Left renal cortex interstitium (tissue), 4 donors: Measurements from ENCODE around the gene PCF11. TPM values are rescaled to one million over a fixed set of nuclear protein-coding genes. Genes with fewer than 3 reads are reported as not detected.

Experiments
- DNase-seq, 4 donors: peaks; one replicate each; pipeline ENCODE4 v3.0.0-alpha.2; 2013; ENCODE audit warnings: low read depth in 4 of 4, low spot score in 2 of 4, missing footprints in 1 of 4
- polyA plus RNA-seq, 4 donors: library from polyadenylated mRNA; unstranded; fragments of 120-200 nt; gene quantifications; one replicate each; pipeline ENCODE4 v1.2.1, GENCODE V29; 2013; ENCODE audit not compliant: insufficient read length in 4 of 4

The PCF11 gene
- polyA plus RNA-seq, 4 donors: 60.8 to 84.4 (median 74.6) TPM

DNA sequence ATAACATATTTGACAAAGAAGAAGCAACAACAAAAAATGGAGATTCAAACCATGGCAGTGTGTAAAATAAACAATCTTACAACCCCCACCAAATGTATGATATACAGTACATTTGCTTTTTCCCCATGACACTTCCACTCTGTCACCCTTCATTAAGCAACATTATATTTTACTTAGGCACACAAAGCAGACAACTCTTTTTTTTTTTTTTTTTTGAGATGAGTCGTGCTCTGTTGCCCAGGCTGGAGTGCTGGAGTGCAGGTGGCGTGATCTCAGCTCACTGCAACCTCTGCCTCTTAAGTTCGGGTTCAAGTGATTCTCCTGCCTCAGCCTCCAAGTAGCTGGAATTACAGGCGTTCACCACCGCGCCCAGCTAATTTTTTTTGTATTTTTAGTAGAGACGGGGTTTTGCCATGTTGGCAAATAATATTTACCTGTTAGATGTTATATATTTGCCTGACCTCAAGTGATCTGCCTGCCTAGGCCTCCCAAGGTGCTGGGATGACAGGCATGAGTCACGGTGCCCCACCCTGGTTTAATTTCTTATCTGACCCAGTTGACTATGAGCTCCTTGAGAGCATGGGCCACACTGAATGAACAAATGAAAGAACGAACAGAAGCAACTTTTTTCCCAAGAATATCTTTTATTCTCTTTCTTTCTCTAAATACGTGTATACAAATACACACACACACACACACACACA, 5.5 kb upstream of the PCF11 start:
- DNase-seq: no peak

DNA sequence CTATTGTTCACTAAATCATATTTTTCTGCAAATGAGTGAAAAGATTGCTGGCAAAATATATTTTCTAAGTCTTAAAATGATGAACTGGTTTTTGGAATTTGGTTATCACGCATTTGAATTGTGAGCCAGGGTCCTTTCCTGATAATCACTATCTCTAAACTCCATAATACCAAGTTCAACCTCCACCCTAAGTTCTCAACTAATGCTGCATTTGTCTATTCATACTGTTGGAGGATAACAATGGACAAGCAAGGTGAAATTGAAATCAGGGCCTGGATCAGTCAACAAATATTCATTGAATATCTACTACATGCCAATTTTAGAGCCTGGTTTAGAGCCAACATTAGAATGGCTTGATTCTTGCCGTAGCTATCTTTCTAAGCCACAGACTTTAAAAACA, 4.7 kb upstream of the PCF11 start:
- no peak for DNase-seq

DNA sequence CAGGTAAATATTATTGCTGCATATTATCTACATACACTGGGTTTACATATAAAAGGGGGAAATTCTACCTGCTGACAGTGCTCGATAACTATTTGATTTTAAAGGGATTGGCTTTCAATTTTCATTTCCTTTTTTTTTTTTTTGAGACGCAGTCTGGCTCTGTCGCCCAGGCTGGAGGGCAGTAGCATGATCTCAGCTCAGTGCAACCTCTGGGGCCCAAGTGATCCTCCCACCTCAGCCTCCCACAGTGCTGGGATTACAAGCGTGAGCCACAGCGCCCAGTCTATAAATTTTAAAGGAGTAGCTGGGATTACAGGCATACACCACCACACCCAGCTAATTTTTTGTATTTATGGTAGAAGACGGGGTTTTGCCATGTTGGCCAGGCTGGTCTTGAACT, 3.2 kb upstream of the PCF11 start:
- DNase-seq: no peak

DNA sequence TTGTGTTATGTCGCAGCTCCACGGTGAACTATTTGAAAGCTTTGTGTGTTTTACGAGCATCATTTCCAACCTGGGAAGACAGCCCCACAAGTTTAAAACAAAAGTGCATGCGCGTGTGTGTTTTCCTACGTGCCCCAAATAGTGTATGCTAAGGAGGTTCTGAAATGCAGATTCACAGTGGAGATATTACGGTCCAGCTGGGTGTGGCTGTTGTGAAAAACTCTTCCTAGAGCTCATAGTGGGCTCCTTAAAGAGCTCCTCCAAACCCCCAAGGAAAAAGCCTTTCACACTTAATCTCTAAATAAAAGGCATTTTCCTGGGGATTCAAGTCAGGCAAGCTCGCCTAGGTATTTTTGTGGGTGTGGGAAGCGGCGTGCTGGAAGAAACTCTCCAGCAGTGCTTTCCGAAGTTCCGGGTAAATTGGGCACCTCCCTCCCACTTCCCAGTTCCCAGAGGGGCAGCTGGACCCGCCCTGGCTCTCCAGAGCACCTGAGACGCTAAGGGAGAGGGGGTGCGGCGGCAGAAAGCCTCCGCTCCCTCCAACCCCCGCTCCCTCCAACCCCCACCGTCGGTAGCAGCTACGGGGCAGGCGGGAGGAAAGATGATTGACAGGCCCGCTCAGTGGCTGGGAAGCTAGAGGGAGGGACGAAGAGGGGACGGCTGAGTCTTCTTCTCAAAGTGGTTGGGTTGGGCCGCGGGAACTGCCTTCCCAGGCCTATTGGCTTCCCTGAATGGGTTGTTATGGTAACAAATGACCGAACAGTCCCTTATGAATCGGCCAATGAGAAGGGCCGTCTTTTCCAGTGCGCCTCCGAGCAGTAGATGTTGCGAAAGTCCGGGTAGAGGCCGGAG, 561 bp upstream of the PCF11 start:
- DNase-seq: peak; percentile 98 to 99 (median 98)

DNA sequence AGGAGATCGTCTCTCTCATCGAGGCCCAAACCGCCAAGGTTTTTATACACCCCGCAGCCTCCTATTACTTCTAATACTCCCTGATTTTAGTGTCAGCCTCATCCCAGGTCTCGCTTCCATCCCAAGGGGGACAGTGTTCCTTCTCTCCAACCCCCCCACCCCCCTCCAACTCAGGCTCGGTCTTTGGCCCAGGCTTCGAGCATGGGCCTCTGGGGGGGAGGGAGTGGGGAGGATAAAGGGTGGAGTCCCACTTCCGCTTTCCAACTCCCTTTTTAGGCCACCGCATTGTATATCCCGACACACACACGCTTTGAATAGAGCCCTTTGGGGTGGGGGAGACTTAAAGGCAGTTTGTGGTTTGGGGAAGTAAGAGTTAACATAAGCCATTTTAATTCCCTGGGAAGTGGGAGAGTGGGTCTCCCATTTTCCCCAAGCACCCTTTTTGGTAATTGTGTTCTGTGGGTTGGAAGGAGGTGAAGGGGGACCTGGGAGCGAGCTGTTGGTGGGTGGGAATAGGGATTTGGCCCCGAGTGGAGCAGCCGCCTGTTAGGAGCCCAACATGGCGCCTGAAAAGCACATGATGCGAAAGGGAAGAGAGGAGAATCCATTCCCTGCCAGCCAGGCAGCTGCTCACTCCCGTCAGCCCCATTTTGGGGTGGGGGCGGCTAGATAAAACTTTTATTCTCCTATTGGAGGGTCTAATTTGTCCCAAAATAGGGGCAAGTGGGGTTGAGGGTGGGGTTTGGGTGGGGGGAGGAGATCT, 844 bp downstream of the PCF11 start:
- peak; percentile 48 to 89 (median 62) for DNase-seq

DNA sequence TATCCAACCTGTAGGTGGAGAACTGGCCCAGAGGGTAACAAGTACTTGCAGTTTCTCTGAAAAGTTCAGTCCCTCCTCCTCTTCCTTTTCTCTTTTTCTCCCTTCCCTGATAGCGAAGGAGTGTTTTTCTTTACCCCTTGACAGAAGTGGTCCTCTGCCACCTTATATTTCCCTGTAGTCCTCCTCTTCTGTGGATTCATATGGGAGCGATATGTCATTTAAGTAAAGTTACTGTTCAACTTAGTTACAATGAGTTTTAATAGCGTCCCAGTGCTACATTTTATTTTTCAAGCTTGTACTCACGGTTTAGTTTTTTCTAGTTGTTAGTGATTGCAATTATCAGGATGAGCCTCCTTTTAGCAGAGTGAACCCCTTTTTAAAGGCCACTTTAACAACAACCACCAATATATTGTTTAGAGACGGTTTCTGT, 1.4 kb downstream of the PCF11 start:
- DNase-seq: no peak

DNA sequence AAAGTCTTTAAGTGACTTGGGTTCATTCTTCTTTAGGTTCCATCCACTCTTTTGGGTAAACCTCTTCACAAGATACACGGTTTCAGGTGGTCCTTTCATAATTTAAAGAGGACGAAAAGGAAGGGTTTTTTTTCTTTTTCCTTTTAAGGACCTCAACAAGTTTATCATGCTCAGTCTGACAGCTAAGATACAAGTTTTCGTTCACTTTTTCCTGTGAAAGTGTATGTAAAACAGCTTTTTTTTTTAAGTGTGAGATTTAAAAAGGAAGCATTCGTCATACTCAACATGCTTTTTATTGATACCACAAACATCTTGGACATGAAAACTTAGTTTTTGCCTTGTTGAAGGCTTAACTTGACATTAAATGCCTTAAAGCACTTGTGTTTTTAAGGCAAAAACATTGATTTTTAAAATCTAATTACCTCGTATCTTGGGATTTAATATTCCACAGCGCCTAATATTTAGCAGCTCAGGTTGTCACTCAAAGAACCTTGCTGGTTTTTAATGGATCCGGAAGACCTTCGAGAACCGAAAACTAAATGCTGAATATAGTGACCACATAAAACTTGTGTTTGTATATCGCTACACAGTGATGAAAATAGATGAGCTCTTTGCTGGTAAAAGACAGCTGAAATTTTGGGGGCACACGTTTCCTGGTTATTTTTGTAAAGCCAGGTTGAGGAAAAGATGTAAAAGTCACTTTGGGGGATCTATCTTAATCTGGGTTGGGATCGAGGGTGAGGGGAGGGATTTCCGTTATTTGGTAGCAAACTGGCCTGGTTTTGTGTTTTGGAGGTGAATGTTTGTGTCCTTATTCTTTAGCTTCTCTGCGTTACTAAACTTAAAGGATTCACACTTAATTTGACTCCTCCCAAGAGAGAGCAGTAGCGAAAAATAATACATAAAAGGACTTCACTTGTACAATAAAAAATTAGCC, 2.3 kb downstream of the PCF11 start:
- DNase-seq: no peak

DNA sequence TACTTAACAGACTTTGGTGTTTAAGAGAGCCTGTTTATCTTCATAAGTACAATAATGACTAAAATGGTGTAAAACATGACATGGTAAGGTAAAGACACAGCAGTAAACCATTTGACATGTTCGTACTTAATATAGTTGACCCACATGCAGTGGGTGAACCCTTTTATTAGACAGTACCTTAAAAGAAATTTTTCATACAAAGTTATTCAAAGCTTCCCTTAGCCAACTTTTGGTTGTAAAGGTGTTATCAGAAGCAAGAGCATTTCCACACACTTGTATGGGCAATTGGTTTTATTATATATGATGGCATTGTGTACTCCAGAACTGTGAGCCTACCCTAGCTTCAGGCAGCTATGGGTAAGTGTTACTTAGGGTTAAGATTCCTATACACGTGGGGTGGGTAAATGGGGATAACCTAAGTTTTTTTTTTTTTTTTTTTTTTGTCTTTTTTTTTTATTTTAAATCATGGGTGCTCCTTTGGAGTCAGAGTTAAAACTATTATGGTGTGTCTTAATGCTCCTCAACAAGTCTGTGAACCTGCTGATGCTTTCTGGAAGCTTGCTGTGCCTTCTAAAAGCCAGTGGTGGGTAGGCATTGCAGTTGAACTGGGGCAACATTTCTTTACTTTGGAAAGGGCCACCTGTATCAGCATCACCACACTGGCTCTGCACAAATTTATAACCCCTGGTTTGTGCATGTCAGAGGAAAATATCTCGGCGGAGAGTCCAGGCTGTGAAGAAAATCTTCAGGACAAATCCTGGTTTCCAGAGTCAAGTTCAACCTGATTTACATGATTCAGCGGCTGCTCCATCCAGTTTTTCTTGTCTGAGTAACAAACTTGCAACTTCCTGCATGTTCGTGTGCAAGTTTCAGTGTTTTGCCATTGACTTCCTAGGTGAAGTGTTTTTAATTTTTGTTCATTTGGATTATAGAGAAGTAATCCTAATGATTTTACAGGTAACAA, 3.3 kb downstream of the PCF11 start:
- no peak for DNase-seq

DNA sequence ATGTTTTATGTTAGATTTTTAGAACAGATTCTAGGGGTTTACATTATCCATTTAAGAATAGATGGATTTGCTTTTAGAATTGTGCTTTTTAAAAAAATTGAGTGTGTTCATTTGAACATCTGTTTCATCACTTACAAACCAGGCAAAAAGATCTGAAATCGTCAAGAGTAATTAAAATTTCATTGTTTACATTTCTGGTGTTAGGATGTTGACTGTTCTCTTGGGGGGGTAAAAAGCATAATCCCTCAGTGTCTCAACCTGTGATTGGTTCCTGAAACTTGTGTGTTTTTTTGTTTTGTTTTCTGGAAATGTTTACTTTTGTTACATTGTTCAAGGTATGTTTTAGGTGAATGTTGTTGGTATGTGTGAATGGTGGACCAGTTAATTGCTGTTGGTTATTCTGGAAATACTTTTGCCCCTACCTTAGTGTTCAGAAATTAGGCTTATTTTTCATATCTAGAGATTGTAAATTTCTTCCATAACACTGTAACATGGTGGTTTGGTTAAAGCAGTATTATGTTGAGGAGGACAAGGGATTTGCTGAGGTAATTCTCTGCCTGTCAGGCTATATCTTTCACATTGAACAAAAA, 4.8 kb downstream of the PCF11 start:
- DNase-seq: no peak

DNA sequence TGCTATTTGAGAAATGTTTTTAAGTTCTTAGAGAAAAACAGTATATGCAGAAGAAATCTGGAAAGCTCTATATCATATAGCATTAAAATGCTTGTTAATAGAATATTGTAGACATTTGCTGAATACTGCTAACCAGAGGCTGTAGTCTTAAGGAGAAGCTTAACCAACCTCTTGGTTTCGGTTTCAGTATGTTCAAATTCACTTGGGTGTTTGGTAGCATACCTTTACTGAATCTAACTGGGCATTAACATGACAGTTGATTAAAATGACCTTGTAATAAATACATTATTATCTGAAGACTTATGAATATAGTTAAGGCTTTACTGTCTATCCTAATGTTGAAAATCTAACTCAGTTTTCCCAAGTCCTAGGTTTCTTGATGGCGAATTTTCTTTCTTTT, 5.4 kb downstream of the PCF11 start:
- no peak for DNase-seq

DNA sequence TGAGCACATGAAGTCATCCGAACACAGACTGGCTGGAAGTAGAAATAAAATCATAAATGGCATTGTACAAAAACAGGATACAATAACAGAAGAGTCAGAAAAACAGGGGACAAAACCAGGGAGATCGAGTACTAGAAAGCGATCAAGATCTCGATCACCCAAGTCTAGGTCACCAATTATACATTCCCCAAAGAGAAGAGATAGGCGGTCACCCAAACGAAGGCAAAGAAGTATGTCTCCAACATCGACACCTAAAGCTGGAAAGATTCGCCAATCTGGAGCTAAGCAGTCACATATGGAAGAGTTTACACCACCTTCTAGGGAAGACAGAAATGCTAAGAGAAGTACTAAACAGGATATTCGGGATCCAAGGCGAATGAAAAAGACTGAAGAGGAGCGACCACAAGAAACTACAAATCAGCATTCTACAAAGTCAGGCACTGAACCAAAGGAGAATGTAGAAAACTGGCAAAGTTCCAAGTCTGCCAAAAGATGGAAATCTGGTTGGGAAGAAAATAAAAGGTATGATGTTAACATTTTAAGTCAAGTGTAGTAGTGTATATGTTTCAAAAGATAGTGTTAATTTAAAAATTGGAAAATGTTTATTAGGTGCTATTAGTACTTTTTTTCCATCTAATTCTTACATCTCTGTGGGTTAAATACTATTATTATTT, 9.4 kb downstream of the PCF11 start:
- DNase-seq: no peak

DNA sequence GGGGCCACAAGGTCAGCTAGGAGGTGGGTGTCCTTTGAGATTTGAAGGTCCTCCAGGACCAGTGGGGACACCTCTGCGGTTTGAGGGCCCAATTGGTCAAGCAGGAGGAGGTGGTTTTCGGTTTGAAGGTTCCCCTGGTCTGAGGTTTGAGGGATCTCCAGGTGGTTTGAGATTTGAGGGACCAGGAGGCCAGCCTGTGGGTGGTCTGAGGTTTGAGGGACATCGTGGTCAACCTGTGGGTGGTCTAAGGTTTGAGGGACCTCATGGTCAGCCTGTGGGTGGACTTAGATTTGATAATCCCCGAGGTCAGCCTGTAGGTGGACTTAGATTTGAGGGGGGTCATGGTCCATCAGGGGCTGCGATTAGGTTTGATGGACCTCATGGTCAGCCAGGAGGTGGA, 11.8 kb downstream of the PCF11 start:
- DNase-seq: no peak

DNA sequence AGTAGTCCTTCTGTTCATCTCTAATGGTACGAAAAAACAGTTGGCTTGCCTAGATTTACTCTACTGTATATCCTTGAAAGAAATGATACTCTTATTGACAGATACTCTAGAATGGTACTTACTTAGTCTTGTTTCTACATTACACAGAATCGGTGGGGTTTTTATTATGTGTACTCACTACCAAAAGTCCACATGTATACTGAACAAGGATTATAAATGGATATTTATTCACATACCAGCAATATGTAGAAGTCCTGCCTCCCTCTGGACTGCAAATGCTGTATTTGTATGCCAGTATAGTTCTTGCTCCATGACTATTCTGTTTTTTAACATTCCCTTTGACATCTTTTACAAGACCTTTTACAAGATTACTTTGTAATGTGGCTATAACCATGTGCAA, 13.9 kb downstream of the PCF11 start:
- no peak for DNase-seq

DNA sequence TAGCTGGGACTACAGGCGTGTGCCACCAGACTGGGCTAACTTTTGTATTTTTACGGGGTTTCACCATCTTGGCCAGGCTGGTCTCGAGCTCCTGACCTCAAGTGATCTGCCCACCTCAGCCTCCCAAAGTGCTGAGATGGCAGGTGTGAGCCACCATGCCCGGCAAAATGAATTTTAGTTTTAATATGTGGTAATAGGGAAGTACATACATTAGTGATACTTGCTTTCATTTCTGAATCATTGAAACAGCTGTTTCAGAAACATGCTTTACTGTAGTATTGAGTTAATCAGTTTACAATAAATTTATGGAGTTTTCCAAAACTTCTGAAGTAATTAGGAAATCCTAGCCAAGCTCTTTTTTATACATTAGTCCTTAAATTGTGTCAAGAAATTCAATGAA, 15.6 kb downstream of the PCF11 start:
- DNase-seq: no peak

DNA sequence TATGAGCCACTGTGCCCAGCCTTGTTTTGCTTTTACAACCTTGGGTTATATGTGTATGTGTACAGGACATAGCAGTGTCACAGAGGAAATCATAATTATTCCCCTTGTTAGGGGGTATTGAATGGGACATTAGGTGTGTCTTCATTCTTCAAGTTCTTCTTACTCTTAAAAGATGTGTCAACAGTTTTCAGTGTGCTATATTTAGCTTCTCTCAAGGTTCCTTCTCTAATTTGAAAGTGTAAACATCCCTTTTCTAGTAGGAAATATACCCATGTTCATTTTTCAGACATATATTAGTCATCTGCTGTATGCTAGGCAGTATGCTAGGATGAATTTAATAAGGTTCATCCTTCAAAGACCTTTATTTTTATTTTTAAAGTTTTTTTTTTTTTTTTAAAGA, 17.1 kb downstream of the PCF11 start:
- no peak for DNase-seq

DNA sequence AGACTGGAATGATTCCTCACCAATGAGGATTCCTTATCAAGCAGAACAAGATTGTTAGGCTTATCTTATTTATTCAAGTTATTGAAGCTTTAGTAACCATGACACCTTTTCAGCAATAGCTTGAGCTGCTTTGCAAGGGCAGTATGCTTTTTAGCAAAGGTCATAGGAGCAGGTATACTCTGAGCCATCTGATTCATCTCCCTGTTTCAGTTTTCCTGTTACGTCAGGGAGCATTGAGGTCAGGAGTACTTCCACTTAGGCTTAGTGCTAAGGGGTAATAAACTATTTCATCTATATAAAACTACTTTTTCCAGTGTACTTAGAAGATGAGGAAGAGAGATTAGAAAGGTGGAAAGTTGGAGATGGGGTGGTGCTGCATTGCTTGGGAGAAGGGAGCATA, 18.9 kb downstream of the PCF11 start:
- DNase-seq: no peak

DNA sequence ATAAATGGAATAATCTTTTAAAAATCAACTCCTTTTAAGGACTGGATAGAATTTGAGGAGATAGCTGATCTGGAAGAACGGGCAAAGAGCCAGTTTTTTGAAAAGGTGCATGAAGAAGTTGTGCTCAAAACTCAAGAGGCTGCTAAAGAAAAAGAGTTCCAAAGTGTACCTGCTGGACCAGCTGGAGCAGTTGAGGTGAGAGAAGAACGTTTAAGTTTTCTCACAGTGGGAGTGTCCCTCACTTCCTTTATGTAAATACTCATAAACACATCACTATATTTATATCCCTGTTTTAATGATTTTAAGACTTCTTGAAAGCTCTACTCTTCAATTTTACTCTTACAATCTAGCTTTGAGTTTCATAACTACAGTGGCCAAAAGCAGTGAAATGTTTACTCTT, 24.9 kb downstream of the PCF11 start:
- no peak for DNase-seq

DNA sequence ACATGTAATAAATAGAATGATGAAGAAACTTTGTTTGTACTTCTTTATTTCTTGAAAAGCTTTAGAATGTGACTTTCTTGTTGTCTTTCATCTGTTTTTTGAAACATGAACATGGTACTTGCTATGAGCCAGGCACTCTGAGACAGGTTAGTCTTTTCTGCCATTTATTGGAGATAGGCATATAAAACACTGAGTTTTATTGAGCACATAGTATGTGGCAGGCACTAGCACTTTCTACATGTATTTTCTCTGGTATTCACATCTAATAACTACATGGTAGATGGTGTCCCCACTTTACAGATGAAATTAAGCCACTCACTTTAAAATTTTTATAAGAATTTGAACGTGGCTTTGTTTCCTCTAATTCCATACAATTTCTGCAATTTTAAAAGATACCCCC, 28.8 kb downstream of the PCF11 start:
- DNase-seq: no peak
